Body of pancreas (tissue), 4 donors: ENCODE results near the gene ZFYVE16.
"Not testable (repeated sequence)": the region's sequence is repeated elsewhere in the genome, so short reads cannot be mapped to it uniquely, and the experiment has no call there.

Experiments
- POLR2A ChIP-seq, 3 donors: fragments of 450-650 bp; IDR thresholded peaks; one replicate each; pipeline ENCODE4 v1.6.1; 2016; ENCODE audit warnings: antibody characterized with exemption in 3 of 3, mild to moderate bottlenecking in 2 of 3
- TF ChIP-seq, protein P1 (sequence below), 7 experiments: fragments of 450-650 bp in 4 of 7; fragments of 200-600 bp in 3 of 7; sonication (generic) in 3 of 7; IDR thresholded peaks; one replicate each; pipeline ENCODE4 v1.5.1; 2016 to 2019; ENCODE audit warnings: antibody characterized with exemption in 7 of 7

GRCh38 chr5:80391267-80391666 lies 16.6 kb upstream of the ZFYVE16 start:
- TF ChIP-seq, protein P1, sequence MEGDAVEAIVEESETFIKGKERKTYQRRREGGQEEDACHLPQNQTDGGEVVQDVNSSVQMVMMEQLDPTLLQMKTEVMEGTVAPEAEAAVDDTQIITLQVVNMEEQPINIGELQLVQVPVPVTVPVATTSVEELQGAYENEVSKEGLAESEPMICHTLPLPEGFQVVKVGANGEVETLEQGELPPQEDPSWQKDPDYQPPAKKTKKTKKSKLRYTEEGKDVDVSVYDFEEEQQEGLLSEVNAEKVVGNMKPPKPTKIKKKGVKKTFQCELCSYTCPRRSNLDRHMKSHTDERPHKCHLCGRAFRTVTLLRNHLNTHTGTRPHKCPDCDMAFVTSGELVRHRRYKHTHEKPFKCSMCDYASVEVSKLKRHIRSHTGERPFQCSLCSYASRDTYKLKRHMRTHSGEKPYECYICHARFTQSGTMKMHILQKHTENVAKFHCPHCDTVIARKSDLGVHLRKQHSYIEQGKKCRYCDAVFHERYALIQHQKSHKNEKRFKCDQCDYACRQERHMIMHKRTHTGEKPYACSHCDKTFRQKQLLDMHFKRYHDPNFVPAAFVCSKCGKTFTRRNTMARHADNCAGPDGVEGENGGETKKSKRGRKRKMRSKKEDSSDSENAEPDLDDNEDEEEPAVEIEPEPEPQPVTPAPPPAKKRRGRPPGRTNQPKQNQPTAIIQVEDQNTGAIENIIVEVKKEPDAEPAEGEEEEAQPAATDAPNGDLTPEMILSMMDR (IDR thresholded peaks at IDR 0.05): not testable (repeated sequence)
- not testable (repeated sequence) for TF ChIP-seq POLR2A (IDR thresholded peaks at IDR 0.05)
